ENCODE data around the gene SASH1.

GRCh38 chr6:148423601-148424270, 81.1 kb downstream of the SASH1 start:
- TF ChIP-seq CTCF (conservative IDR thresholded peaks at IDR 0.05; ENCODE audit: low read depth, low read length) (no peak), EZH2phosphoT487 (IDR thresholded peaks at IDR 0.05; ENCODE audit: borderline replicate concordance, low read length) (no peak), EZH2 (IDR thresholded peaks at IDR 0.05; ENCODE audit: low read length, unreplicated experiment) (no peak)

Measured in PC-3 (cell line).